NCI-H526 treated with DMSO at 0.1 percent for 48 hours (cell line): Measurements from ENCODE around the gene EFHC1.
"Not testable (repeated sequence)": the region's sequence is repeated elsewhere in the genome, so short reads cannot be mapped to it uniquely, and the experiment has no call there.

ENCODE experiments used
- DNase-seq: peaks from one replicate; lab custom pipeline; 2025; lab: John Stamatoyannopoulos, UW

EFHC1 gene

DNA sequence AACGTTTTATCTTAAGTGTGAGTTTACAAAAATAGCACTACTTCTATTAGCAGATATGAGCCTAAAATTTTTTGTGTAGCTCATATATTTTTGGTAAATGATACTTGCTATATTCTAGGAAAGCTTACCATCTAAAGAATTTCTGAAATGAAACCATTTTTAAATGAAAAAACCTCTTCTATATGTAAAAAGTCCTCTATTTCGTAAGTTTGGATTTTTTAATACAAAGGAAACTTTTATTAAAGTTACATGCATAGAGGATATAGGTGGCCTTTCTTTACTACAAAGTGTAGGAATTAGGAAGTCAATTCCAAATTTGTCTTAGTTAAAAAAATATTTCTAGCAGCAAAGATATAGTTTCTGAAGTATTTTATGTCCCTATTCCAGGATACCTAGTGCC is 18.8 kb downstream of the EFHC1 start:
- no peak for DNase-seq

GRCh38 chr6:52454556-52454955 is 34.4 kb downstream of the EFHC1 start:
- no peak for DNase-seq

- no peak for DNase-seq
Observed at GRCh38 chr6:52457096-52457495, 37.0 kb downstream of the EFHC1 start.

DNA sequence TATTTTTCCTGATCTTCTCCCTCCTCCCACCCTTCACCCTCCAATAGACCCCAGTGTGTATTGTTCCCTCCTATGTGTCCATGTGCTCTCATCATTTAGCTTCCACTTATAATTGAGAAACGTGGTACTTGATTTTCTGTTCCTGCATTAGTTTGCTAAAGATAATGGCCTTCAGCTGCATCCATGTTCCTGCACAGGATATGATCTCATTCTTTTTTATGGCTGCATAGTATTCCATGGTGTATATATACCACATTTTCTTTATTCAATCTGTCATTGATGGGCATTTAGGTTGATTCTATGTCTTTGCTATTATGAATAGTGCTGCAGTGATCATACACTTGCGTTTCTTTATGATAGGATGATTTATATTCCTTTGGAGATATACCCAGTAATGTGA is 41.1 kb downstream of the EFHC1 start:
- not testable (repeated sequence) for DNase-seq

DNA sequence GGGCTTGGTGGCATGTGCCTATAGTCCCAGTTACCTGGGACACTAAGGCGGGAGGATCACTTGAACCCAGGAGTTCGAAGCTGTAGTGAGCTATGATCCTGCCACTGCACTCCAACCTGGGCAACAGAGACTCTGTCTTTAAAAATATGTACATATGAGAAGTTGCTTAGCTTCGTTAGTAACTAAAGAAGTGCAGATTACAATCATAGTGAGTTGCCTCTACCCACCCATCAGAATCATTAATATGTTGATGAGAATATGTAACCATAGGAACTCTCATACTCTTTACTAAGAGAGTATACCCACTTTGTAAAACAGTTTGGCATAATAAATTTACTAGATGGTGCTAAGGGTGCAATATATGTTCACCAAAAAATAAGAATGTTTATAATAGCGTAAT is 54.0 kb downstream of the EFHC1 start:
- DNase-seq: no peak

DNA sequence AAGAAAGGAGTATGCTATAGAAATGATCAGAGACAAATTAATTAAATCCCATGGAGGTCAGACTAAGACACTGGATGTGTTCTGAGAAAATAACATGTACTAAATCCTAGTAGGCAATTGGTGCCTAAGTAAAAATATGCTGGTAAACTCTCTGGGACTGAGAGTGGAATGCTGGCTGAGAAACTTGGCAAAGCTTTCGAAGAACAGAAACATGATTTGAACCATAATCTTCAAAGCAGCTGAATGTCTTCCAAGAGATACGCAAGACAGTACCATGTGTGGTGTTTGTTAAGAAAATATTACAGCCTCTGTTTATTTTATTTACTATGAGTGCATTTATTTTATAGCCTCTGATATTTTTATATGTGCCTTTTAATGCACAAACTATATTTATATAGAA is 55.2 kb downstream of the EFHC1 start:
- DNase-seq: no peak

- DNase-seq: no peak
Observed at GRCh38 chr6:52482903-52483670, 62.9 kb downstream of the EFHC1 start.

- no peak for DNase-seq
Observed at GRCh38 chr6:52483671-52484003, 63.5 kb downstream of the EFHC1 start.

- no peak for DNase-seq
Observed at GRCh38 chr6:52489881-52490280, 69.7 kb downstream of the EFHC1 start.

- no peak for DNase-seq
Observed at GRCh38 chr6:52491203-52492069, 71.3 kb downstream of the EFHC1 start.

GRCh38 chr6:52493669-52494068 is 73.5 kb downstream of the EFHC1 start:
- DNase-seq: no peak

DNA sequence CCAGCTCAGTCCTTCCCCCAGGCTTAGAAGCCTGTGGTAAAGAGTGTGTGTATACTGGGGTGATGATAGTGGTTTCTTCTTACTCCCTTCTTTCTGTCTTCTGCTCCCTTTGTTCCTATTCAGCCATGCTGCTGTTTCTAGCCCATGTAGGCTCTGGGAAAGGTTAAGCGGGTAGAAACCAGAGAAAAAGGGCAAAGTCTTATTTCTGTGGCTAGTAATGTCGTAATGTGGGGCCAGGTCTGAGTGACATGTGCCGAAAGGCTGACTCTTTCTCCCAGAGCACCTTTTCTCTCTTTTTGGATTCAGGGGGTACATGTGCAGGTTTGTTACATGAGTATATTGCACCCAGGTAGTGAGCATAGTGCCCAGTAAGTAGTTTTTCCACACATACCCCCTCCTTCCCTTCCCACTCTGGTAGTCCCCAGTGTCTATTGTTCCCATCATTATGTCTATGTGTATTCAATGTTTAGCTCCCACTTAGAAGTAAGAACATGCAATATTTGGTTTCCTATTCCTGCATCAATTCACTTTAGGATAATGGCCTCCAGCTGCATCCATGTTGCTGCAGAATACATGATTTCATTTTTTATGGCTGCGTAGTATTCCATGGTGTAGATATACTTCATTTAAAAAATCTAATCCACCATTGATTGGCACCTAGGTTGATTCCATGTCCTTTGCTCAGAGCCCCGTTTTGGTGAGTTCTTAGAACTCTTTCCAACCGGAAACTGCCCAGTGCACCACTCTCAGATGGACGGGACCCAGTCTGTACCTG is 74.3 kb downstream of the EFHC1 start:
- DNase-seq: no peak

DNA sequence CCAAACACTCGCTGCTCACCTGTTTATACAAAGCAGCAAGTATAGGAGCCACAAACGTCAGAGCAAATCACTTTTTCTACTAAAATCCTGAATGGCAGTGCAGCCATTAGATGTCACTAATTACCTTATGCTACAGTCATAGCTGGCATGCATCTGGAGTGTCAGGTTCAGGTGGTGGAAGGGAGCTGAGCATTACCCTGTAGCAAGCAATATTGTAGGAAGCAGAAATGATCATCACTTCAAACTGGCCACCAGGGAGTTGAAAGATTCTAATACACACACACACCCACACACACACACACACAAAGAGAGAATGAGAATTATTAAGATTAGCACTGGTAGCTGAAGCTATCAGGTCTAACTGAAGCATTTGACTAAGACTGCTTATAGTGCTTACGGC is 75.8 kb downstream of the EFHC1 start:
- no peak for DNase-seq

- no peak for DNase-seq
Observed at GRCh38 chr6:52496631-52497030, 76.5 kb downstream of the EFHC1 start.

DNA sequence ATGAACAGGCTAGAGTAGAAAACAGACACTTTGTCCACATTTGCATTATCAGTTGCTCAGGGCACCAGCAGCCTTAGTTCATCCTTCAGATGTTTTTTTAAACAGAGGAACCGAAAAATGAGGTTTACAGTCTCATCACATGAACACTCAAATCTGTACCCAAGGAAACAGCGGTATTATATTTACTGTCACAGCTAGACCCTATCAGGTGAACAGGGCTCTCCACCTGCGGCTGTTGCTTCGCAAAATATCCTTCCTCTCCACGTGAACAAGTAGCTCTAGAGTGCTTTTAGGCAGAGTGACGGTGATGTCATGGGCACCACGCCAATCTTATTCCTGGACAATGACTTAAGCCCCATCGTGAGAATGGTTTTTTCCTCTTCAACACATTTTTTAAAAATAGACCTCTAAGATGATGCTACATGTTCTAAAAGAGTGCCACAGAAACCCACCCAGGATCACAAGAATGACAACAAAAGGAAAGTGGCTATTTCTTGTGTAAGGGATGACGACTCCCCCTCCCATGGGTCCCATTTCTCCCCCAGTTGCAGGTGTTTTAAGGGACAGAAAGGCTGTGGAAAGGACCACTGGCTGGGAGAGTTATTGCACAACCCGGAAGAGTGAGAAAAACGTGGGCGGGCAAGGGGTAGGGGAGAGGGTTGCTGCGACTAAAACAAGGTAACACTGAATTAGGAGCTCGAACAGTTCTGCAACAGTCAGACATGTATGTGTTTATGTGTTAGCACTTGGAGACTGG is 77.7 kb downstream of the EFHC1 start:
- DNase-seq: no peak

GRCh38 chr6:52498538-52499017 is 78.4 kb downstream of the EFHC1 start:
- DNase-seq: no peak

DNA sequence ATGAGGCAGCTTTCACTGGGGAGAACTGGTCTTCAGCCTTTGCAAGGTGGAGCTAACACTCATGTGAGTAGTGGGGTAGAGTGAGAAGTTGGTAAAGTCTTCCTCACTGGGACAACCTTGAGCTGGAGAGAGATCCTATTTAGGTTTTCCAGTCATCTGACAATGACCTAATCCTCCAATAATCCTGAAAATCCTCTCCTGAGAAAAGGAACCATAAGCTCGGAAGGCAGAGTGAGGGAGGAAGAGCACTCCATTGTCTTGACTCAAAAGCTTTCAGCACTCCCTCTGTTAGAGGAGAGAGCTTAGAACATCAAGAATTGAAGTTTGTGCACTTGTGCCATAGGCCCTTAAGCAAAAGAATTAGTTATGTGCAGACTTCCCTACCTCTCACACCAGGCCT is 78.9 kb downstream of the EFHC1 start:
- DNase-seq: no peak

DNA sequence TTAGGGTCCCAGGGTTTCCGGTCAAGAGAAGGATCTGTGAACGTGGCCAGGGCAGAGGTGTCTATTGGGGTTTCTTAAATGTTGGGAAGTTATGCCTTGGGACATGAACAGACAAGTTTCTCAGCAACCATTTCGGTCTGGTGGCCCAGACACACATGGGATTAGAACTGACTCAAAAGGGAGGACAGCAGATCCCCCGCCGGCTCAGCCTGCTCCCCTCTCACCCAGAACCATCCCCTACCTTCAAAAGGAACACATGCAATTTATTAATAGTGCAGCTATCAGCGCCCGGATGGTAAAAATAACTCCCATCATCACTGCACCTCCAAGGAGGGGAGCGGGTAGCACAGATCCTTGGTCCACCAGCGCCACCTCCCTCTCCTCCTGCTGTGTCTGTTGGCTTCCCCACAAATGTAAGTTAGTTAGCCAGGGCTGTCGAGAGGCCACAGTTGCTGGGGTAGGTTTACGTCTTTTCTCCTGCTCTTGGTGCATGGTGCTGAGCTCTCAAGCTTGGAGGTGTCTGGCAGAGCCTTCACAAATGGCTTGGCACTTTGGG is 79.6 kb downstream of the EFHC1 start:
- no peak for DNase-seq

- DNase-seq: no peak
Observed at GRCh38 chr6:52500238-52501129, 80.3 kb downstream of the EFHC1 start.

GRCh38 chr6:52502306-52503029 is 82.3 kb downstream of the EFHC1 start:
- no peak for DNase-seq
